GM12878 (cell line): ENCODE measurements around the gene IFT81. TPM values are rescaled to one million over a fixed set of nuclear protein-coding genes. Genes with fewer than 3 reads are reported as not detected.

Source experiments
- ATAC-seq: fragments of 200-7000 bp; cut with Tn5 transposase; 3 replicates; pipeline ENCODE4 v1.9.1; 2020; ENCODE audit warnings: mild to moderate bottlenecking, moderate library complexity
- BruUV-seq: library from RNA; stranded (reverse); fragments of 400-500 nt; replicated peaks from 2 replicates; lab custom pipeline; 2021; lab: Mats Ljungman, UMichigan
- CTCF ChIA-PET: fragments of 300-600 bp; sonication (Branson Sonifier 250); formaldehyde crosslinking; extraction: SDS; loops from one replicate; lab custom pipeline; 2021; ENCODE audit warnings: inconsistent platforms; lab: Yijun Ruan, JAX
- POLR2A ChIA-PET: fragments of 350-600 bp; formaldehyde crosslinking; extraction: SDS; loops from one replicate; lab custom pipeline; 2021; ENCODE audit warnings: inconsistent platforms; lab: Charles Lee
- RAD21 ChIA-PET: fragments of 300-600 bp; sonication (Branson Sonifier 250); formaldehyde crosslinking; loops from one replicate; lab custom pipeline; 2023; ENCODE audit warnings: antibody characterized with exemption; ENCODE audit not compliant: unreplicated experiment; lab: Charles Lee
- SMC1A ChIA-PET: fragments of 300-600 bp; sonication (Branson Sonifier 250); formaldehyde crosslinking; loops from one replicate; lab custom pipeline; 2023; ENCODE audit not compliant: unreplicated experiment, uncharacterized antibody; lab: Charles Lee
- DNase-seq: peaks from one replicate; pipeline ENCODE4 v3.0.0-alpha.2; 2011; ENCODE audit warnings: low read depth, low spot score
- FAIRE-seq: peaks from 3 replicates; lab custom pipeline; 2011; peaks lifted over from hg19 to GRCh38; lab: Jason Lieb, UNC
- H2AFZ ChIP-seq: 2 replicates; pipeline ENCODE4 v1.6.0; 2011; ENCODE audit warnings: low read depth, low read length, control low read depth; ENCODE audit not compliant: control insufficient read depth
- H3K27ac ChIP-seq: 2 replicates; pipeline ENCODE4 v1.5.1; 2011; ENCODE audit warnings: control low read depth; ENCODE audit not compliant: control insufficient read depth, insufficient read depth
- H3K27me3 ChIP-seq, 2 experiments: replicated peaks in 1 of 2; 2 replicates each; pipeline versions ENCODE4 v1.6.0 to v1.6.1; 2011; ENCODE audit warnings: low read length in 1 of 2; ENCODE audit not compliant: control insufficient read depth in 2 of 2, insufficient read depth in 2 of 2
- H3K36me3 ChIP-seq, 2 experiments: 2 replicates each; pipeline ENCODE4 v1.5.1; 2011; ENCODE audit warnings: low read length in 1 of 2; ENCODE audit not compliant: control insufficient read depth in 2 of 2, insufficient read depth in 2 of 2
- H3K4me1 ChIP-seq: 2 replicates; pipeline ENCODE4 v1.6.1; 2011; ENCODE audit warnings: mild to moderate bottlenecking, low read length, moderate library complexity, mixed read lengths; ENCODE audit not compliant: control insufficient read depth, insufficient read depth
- H3K4me2 ChIP-seq: 2 replicates; pipeline ENCODE4 v1.6.0; 2011; ENCODE audit warnings: control low read depth; ENCODE audit not compliant: control insufficient read depth, insufficient read depth
- H3K4me3 ChIP-seq: fragments of 200-600 bp; sonication (generic); 2 replicates; pipeline ENCODE4 v1.5.1; 2016
- H3K79me2 ChIP-seq: 2 replicates; pipeline ENCODE4 v1.6.0; 2011; ENCODE audit warnings: low read length; ENCODE audit not compliant: control insufficient read depth, insufficient read depth
- H3K9ac ChIP-seq: 2 replicates; pipeline ENCODE4 v1.8.0; 2011; ENCODE audit warnings: low read length, control low read depth, mixed read lengths; ENCODE audit not compliant: control insufficient read depth, insufficient read depth
- H3K9me3 ChIP-seq: replicated peaks from 3 replicates; pipeline ENCODE4 v1.5.1; 2011; ENCODE audit warnings: mild to moderate bottlenecking, low read length; ENCODE audit not compliant: control insufficient read depth, insufficient read depth
- H4K20me1 ChIP-seq: 2 replicates; pipeline ENCODE4 v1.6.0; 2011; ENCODE audit not compliant: control insufficient read depth, insufficient read depth
- ASH2L ChIP-seq: fragments of 300-600, 200-600 bp; sonication (generic); IDR thresholded peaks from 2 replicates; pipeline ENCODE4 v1.6.1; 2017; ENCODE audit warnings: low read depth, mild to moderate bottlenecking, borderline replicate concordance
- BHLHE40 ChIP-seq, 2 experiments: fragments of 450-650 bp in 1 of 2; IDR thresholded peaks; 2 replicates each; pipeline ENCODE4 v1.6.1; 2011 to 2017; ENCODE audit warnings: low read depth in 2 of 2, borderline replicate concordance in 1 of 2, improper control_type of control experiment in 1 of 2, low read length in 1 of 2, mild to moderate bottlenecking in 1 of 2
- CHD2 ChIP-seq: IDR thresholded peaks from 2 replicates; pipeline ENCODE4 v1.6.1; 2011; ENCODE audit warnings: low read depth, low read length, improper control_type of control experiment, borderline replicate concordance
- GATAD2B ChIP-seq: fragments of 450-650 bp; conservative IDR thresholded peaks from 2 replicates; pipeline ENCODE4 v1.6.1; 2017; ENCODE audit warnings: low read depth, mild to moderate bottlenecking, moderate library complexity
- IKZF1 ChIP-seq: fragments of 450-650 bp; conservative IDR thresholded peaks from 2 replicates; pipeline ENCODE4 v1.6.1; 2017; ENCODE audit warnings: antibody characterized with exemption, mild to moderate bottlenecking
- IRF5 ChIP-seq: fragments of 450-650 bp; IDR thresholded peaks from 2 replicates; pipeline ENCODE4 v1.6.1; 2017; ENCODE audit warnings: borderline replicate concordance
- KDM1A ChIP-seq: fragments of 200-600 bp; sonication (generic); IDR thresholded peaks from 2 replicates; pipeline ENCODE4 v1.6.1; 2016; ENCODE audit warnings: borderline replicate concordance
- LARP7 ChIP-seq: fragments of 450-650 bp; IDR thresholded peaks from 2 replicates; pipeline ENCODE4 v1.6.1; 2017; ENCODE audit warnings: mild to moderate bottlenecking
- MLLT1 ChIP-seq: fragments of 450-650 bp; IDR thresholded peaks from 2 replicates; pipeline ENCODE4 v1.6.1; 2016; ENCODE audit warnings: mild to moderate bottlenecking
- MTA2 ChIP-seq: fragments of 450-650 bp; IDR thresholded peaks from 2 replicates; pipeline ENCODE4 v1.6.1; 2016; ENCODE audit warnings: low read depth, mild to moderate bottlenecking, moderate library complexity
- NBN ChIP-seq: fragments of 450-650 bp; IDR thresholded peaks from 2 replicates; pipeline ENCODE4 v1.6.1; 2016
- NFYB ChIP-seq: IDR thresholded peaks from 2 replicates; pipeline ENCODE4 v1.6.1; 2011; ENCODE audit warnings: low read depth, mild to moderate bottlenecking, low read length, improper control_type of control experiment, moderate library complexity; ENCODE audit not compliant: insufficient read depth
- NR2C2 ChIP-seq: IDR thresholded peaks from 2 replicates; pipeline ENCODE4 v1.6.1; 2011; ENCODE audit warnings: borderline replicate concordance, low read depth; ENCODE audit not compliant: control insufficient read depth, insufficient read length
- STAT1 ChIP-seq: fragments of 450-650 bp; conservative IDR thresholded peaks from 2 replicates; pipeline ENCODE4 v1.6.1; 2014; ENCODE audit warnings: antibody characterized with exemption, mild to moderate bottlenecking
- SUZ12 ChIP-seq: fragments of 200-600 bp; sonication (generic); IDR thresholded peaks from one replicate; pipeline ENCODE4 v1.6.1; 2018; ENCODE audit warnings: antibody characterized with exemption, mild to moderate bottlenecking; ENCODE audit not compliant: unreplicated experiment
- USF2 ChIP-seq: IDR thresholded peaks from 2 replicates; pipeline ENCODE4 v1.6.1; 2011; ENCODE audit warnings: low read depth, low read length, improper control_type of control experiment, borderline replicate concordance
- YY1 ChIP-seq: IDR thresholded peaks from 2 replicates; pipeline ENCODE4 v1.6.1; 2011; ENCODE audit warnings: low read depth, mild to moderate bottlenecking, low read length
- ZNF217 ChIP-seq: fragments of 450-650 bp; IDR thresholded peaks from 2 replicates; pipeline ENCODE4 v1.6.1; 2017; ENCODE audit warnings: antibody characterized with exemption, mild to moderate bottlenecking
- WGBS: methylation state at CpG from one replicate; pipeline ENCODE4 v1.1.6; 2016; ENCODE audit warnings: low lambda C conversion rate; ENCODE audit not compliant: insufficient replicate concordance, insufficient coverage; ENCODE audit errors: missing lambda C conversion rate; 5-methylcytosine and 5-hydroxymethylcytosine counted together
- in situ Hi-C: fragments of 300-500 bp; cut with MboI; formaldehyde crosslinking; loops from 9 replicates; pipeline ENCODE4 v1.14.3; 2018; ENCODE audit warnings: mixed read lengths
- intact Hi-C: fragments of 100-400 bp; cut with micrococcal nuclease; formaldehyde crosslinking; loops from one replicate; pipeline ENCODE4 v1.14.2; 2022; ENCODE audit not compliant: unreplicated experiment
- polyA plus RNA-seq, 11 experiments: library from polyadenylated mRNA; depleted of rRNA in 4 of 11; unstranded in 6 of 11; stranded (reverse) in 5 of 11; fragments of >200 nt; fragmentation: Nextera tagmentation in 4 of 11; fragmentation: Illumina TruSeq in 1 of 11; extraction: Ambion mirVana in 4 of 11; extraction: Trizol in 1 of 11; gene quantifications; 1 replicate in 1 of 11; 2 replicates in 10 of 11; pipeline versions ENCODE4 v1.2.1 to v1.2.3, GENCODE V29; 2011 to 2016; ENCODE audit warnings: inconsistent platforms in 2 of 11, missing spikeins in 2 of 11, low read depth in 1 of 11
- total RNA-seq, 4 experiments: library from RNA; depleted of rRNA in 3 of 4; stranded (reverse); fragments of >200 nt in 3 of 4; fragmentation: Illumina TruSeq in 1 of 4; extraction: Trizol in 1 of 4; gene quantifications; 2 replicates each; pipeline versions ENCODE4 v1.2.1 to v1.2.3, GENCODE V29; 2013 to 2021

The IFT81 gene
- total and polyA plus RNA-seq, 10 of the 15 experiments (the other 5 are each of a cell fraction or from before 2014, with no cell fraction given): 4.1 to 9.9 (median 5.6) TPM

- ATAC-seq (peak; percentile 98), DNase-seq (peak; percentile 86), FAIRE-seq (peak; percentile 97)
- Histone ChIP-seq H3K36me3 (no peaks in the 10 kb centered on the region), H3K79me2 (no peaks in the 10 kb centered on the region), H3K27ac (peak overlapping the region; percentile 88), H3K4me2 (peak overlapping the region; percentile 87), H3K9me3 (no peaks in the 10 kb centered on the region), H3K9ac (peak overlapping the region; percentile 60), H2AFZ (peak overlapping the region; percentile 98), H4K20me1 (no peaks in the 10 kb centered on the region), H3K27me3 (no peaks in the 10 kb centered on the region), H3K4me1 (peaks cover 19% of the 10 kb centered on the region), H3K4me3 (peak overlapping the region; percentile 38; the same call in 1 of the 2 replicates)
- in situ Hi-C loops: no loop called here
- 38% methylated on average over 22 of the region's 24 CpGs for WGBS
- intact Hi-C loops: loop anchor here (2.0 kb wide), 1 partner anchor 31 kb away; the partner anchor contains the start of gene C12orf76
- POLR2A ChIA-PET: interaction anchor here (0.5 to 1.8 kb wide), 10 partner anchors 10 to 352 kb away, joined by 3 to 10 read pairs (median 4); no protein-coding TSS in a partner anchor
- CTCF ChIA-PET: interaction anchor here (1.3 to 1.5 kb wide), 4 partner anchors 22 to 352 kb away, joined by 3 to 6 read pairs (median 3); no protein-coding TSS in a partner anchor
- RAD21 ChIA-PET: interaction anchor here (0.8 to 1.5 kb wide), 8 partner anchors 16 to 76 kb away, joined by 3 to 12 read pairs (median 4); no protein-coding TSS in a partner anchor
- SMC1A ChIA-PET: interaction anchor here (0.7 to 2.7 kb wide), 9 partner anchors 10 to 590 kb away, joined by 3 to 10 read pairs (median 3); no protein-coding TSS in a partner anchor
- BruUV-seq: TSS peak; percentile 91
- peak; percentile 19; the same call in 1 of the 2 replicates for TF ChIP-seq NBN
- TF ChIP-seq IKZF1: peak; percentile 72
- no peak for TF ChIP-seq NR2C2
- TF ChIP-seq YY1: peak; percentile 97
- no peak for TF ChIP-seq GATAD2B
- no peak for TF ChIP-seq CHD2
- peak; percentile 59 to 70 for TF ChIP-seq BHLHE40 (IDR thresholded peaks at IDR 0.05; ENCODE audit: borderline replicate concordance in 1 of 2, low read depth in 2 of 2, low read length in 1 of 2)
- peak; percentile 82 for TF ChIP-seq NFYB
- TF ChIP-seq MLLT1: peak; percentile 37; the same call in 1 of the 2 replicates
- TF ChIP-seq LARP7: no peak; the same call in 1 of the 2 replicates
- no peak for TF ChIP-seq KDM1A
- no peak for TF ChIP-seq SUZ12
- no peak for TF ChIP-seq IRF5
- no peak for TF ChIP-seq ZNF217
- peak; percentile 99 for TF ChIP-seq ASH2L
- TF ChIP-seq MTA2: peak; percentile 24; the same call in 1 of the 2 replicates
- TF ChIP-seq USF2: peak; percentile 30; the same call in 1 of the 2 replicates
- TF ChIP-seq STAT1: 0 out of 2 replicates have a peak, but pooled peaks have one; percentile 27
Observed at GRCh38 chr12:110079477-110080400, 44.4 kb upstream of the IFT81 start.
